Kidney epithelial cell (primary cell): ENCODE results near the gene METTL27. TPM values are rescaled to one million over a fixed set of nuclear protein-coding genes. Genes with fewer than 3 reads are reported as not detected.
"Not testable (repeated sequence)": the region's sequence is repeated elsewhere in the genome, so short reads cannot be mapped to it uniquely, and the experiment has no call there.

Source experiments
- DNase-seq: peaks from one replicate; pipeline ENCODE4 v3.0.0-alpha.2; 2010; ENCODE audit warnings: low read depth
- H3K27me3 ChIP-seq: 2 replicates; pipeline ENCODE4 v1.6.0; 2011; ENCODE audit warnings: low read length; ENCODE audit not compliant: control insufficient read depth, insufficient read depth
- H3K36me3 ChIP-seq: 2 replicates; pipeline ENCODE4 v1.5.1; 2011; ENCODE audit warnings: low read length; ENCODE audit not compliant: control insufficient read depth, insufficient read depth
- H3K4me3 ChIP-seq: 2 replicates; pipeline ENCODE4 v1.5.1; 2011; ENCODE audit warnings: low read depth, mild to moderate bottlenecking, control low read depth, low read length
- total RNA-seq: library from RNA; depleted of rRNA; stranded (reverse); fragments of >200 nt; gene quantifications from 2 replicates; pipeline ENCODE4 v1.2.3, GENCODE V29; 2015
- TF ChIP-seq, protein P1 (sequence below): IDR thresholded peaks from 2 replicates; pipeline ENCODE4 v1.5.1; 2011; ENCODE audit warnings: mild to moderate bottlenecking, moderate library complexity, low read length, control low read depth, inconsistent platforms; ENCODE audit not compliant: insufficient read depth, poor library complexity, severe bottlenecking

Gene METTL27
- total RNA-seq, 1 donor from 2014 or later = 1.5 TPM

DNA sequence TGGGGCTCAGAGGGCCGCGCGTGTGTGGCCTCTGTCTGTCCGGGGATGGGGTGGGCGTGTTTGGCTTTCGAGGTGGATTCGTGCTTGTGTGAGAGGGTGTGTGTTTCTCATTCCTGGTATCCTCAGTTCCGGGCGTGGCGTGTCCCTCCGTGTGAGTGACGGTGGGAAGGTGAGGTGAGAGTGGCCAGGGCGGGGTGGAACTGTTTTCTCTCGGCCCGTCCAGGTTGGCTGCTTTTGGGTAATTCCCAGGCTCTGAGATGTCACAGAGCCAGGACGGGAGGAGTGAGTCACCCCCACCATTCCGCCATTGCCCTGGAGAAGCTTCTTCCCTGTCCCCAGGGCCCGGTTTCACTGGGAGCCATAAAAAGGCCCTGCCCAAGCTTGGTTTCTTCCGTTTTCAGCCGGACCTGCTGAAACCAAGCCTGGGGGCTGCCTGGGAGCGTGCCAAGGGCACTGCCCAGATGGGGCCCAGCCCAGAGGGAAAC lies 32.8 kb downstream of the METTL27 start:
- no peaks in the 10 kb centered on the region for H3K36me3 ChIP-seq
- no peaks in the 10 kb centered on the region for H3K27me3 ChIP-seq
- no peak overlapping the region for H3K4me3 ChIP-seq
- TF ChIP-seq, protein P1, sequence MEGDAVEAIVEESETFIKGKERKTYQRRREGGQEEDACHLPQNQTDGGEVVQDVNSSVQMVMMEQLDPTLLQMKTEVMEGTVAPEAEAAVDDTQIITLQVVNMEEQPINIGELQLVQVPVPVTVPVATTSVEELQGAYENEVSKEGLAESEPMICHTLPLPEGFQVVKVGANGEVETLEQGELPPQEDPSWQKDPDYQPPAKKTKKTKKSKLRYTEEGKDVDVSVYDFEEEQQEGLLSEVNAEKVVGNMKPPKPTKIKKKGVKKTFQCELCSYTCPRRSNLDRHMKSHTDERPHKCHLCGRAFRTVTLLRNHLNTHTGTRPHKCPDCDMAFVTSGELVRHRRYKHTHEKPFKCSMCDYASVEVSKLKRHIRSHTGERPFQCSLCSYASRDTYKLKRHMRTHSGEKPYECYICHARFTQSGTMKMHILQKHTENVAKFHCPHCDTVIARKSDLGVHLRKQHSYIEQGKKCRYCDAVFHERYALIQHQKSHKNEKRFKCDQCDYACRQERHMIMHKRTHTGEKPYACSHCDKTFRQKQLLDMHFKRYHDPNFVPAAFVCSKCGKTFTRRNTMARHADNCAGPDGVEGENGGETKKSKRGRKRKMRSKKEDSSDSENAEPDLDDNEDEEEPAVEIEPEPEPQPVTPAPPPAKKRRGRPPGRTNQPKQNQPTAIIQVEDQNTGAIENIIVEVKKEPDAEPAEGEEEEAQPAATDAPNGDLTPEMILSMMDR = no peak
- no peak for DNase-seq

GRCh38 chr7:73802459-73802858 lies 39.9 kb downstream of the METTL27 start:
- no peak overlapping the region for H3K4me3 ChIP-seq
- DNase-seq = no peak
- no peaks in the 10 kb centered on the region for H3K36me3 ChIP-seq
- TF ChIP-seq, protein P1 = no peak
- no peaks in the 10 kb centered on the region for H3K27me3 ChIP-seq

- DNase-seq = no peak
- no peaks in the 10 kb centered on the region for H3K36me3 ChIP-seq
- TF ChIP-seq, protein P1 = no peak
- H3K4me3 ChIP-seq = no peak overlapping the region
- no peaks in the 10 kb centered on the region for H3K27me3 ChIP-seq
Measured at GRCh38 chr7:73801577-73801976, 40.7 kb downstream of the METTL27 start.

GRCh38 chr7:73799282-73800141 lies 42.8 kb downstream of the METTL27 start:
- DNase-seq = no peak
- TF ChIP-seq, protein P1 = no peak
- Histone ChIP-seq H3K4me3 (no peak overlapping the region), H3K36me3 (no peaks in the 10 kb centered on the region), H3K27me3 (no peaks in the 10 kb centered on the region)

GRCh38 chr7:73797176-73797575 lies 45.1 kb downstream of the METTL27 start:
- not testable (repeated sequence) for H3K4me3 ChIP-seq, DNase-seq, H3K27me3 ChIP-seq, H3K36me3 ChIP-seq

- not testable (repeated sequence) for H3K4me3 ChIP-seq, DNase-seq, H3K36me3 ChIP-seq, H3K27me3 ChIP-seq
Measured at GRCh38 chr7:73796656-73797055, 45.7 kb downstream of the METTL27 start.

GRCh38 chr7:73795188-73795587 lies 47.1 kb downstream of the METTL27 start:
- not testable (repeated sequence) for H3K36me3 ChIP-seq, H3K27me3 ChIP-seq, H3K4me3 ChIP-seq, DNase-seq

GRCh38 chr7:73791170-73791690 lies 51.1 kb downstream of the METTL27 start:
- not testable (repeated sequence) for DNase-seq, H3K36me3 ChIP-seq, H3K27me3 ChIP-seq, H3K4me3 ChIP-seq
